Activated T-helper 1 cell treated with anti-CD3 and anti-CD28 coated beads, Interleukin-2, amount 50 U/mL, for 16 hours (primary cell): ENCODE data around the gene GOLGA6L10.
"Not testable (repeated sequence)": the region's sequence is repeated elsewhere in the genome, so short reads cannot be mapped to it uniquely, and the experiment has no call there.

Source experiments
- DNase-seq, 2 donors: peaks; one replicate each; pipeline ENCODE4 v3.0.0-alpha.2; 2020; ENCODE audit warnings: low read depth in 1 of 2, low spot score in 1 of 2

Gene GOLGA6L10

DNA sequence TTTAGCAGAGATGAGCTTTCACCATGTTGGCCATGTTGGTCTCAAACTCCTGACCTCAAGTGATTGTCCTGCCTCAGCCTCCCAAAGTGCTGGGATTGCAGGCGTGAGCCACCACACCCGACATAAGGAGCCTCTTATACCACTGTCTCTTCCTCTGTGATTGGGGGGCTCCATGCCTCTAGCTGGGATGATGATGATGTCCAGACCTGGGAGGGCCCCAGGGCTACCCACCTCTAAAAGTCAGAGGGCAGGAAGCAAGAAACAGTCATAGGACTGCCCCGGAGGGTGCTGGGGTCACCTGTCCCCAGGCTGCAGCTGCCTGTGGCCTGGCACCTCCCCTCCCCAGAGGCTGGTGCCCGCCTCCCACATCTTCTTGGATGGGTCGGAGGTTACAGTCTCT is 5.4 kb downstream of the GOLGA6L10 start:
- not testable (repeated sequence) for DNase-seq

DNA sequence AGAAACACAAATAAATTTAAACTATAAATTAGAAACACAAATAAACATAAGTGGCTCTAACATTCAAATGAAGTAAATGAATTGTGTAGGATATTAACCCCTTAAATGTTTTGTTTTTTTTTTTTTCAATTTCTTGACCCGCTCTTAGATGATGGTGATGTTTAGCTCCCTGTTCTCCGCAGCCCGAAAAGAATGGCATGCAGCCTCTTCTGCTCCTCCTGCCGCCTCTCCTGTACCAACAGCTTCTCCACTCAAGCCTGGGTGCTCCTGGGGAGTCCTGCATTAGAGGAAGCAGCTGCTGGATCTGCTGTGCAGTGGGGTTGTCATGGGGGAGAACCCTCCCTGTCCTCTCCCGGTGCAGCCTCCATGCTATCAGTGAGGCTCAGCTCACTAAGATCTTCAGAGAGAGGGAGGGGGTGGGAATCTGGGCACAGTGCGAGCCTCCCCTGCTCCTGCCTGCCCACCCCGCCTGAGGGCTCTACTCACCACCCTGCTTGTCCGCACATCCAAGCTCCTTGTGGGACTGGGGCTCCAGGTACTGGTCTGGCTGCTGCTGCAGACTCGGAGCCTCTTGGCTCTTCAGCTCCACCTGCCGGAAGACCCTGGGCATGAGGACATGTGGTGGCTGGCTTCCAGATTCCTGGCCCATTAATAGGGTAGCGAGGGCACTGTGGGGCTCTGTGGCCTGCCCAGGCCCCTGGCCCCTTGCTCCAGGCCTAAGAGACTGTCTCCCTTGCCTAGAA is 6.5 kb downstream of the GOLGA6L10 start:
- DNase-seq = not testable (repeated sequence)

DNA sequence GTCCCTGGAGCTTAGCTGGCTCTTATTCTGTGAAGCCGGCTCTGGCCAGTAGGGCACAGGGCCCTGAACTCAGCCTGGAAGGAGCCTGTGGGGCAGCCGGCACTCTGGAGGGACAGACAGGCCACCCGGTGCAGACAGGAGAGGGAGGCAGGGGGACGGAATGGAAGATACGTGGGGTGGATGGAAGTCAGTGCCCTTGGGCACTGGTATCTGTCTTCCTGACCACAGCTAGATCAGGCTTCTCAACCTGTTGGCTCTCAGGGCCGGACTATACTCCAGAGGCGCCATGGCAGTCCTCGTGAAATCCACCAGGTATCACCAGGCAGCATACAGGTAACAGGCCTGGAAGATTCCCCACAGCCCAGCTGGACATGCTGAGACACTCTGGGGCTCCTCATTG is 10.7 kb downstream of the GOLGA6L10 start:
- not testable (repeated sequence) for DNase-seq

DNA sequence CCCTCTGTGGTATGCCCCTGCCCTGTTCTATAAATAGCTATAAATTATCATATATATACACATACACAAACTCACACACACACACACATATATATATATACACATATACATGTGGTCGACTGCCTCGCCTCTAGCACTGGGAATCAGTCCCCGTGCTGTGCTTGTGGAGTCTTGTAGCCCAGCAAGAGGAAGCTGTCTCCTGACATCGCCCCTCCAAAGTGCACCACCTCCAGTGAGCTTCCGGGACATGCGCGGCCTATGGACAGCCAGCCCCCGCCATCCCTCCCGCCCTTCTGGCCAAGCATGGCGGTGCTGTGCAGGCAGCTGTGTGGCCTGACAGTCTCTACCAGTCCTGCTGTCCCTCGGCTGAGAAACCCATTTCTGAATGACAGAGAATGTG is 11.2 kb downstream of the GOLGA6L10 start:
- not testable (repeated sequence) for DNase-seq

DNA sequence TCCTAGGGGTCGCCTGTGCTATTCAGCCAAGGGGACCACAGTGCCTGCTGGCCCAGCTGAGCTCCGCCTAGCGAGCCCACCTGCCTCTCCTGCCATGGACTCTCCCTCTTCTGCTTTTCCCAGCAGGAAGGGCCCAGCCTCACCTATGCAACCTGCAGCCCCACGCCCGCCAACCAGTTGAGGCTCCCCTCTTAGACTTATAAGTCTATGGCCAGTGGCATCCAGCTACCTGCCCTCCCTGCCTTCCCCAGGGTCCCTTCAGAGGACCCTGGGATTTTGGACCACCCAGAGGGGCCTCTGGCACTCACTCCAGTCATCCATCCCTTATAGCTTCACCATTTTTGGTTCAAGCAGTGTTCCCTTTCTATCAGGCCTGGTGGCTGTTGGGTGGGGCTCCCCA is 12.2 kb downstream of the GOLGA6L10 start:
- not testable (repeated sequence) for DNase-seq

DNA sequence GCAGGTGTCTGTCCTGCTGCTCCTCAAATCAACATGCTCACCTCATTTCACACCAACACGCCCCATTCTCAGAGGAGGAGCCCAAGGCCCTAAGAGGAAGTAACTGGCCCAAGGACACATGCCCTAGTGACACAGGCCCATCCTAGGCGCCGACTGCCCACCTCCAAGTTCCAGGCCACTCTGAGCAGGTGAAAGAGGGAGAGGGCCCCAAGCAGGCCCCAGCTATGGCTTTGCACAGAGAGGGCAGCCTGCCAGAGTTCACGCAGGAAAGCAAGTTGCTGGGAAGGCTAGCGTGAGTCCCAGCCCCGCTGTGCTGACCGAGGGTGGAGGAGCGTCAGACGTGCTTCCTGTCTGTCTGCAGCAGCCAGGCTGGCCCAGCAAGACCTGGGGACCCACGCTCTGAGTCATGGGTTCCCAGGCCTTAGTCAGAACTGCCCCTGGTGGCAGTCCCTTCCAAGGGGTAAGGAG is 13.1 kb downstream of the GOLGA6L10 start:
- DNase-seq = not testable (repeated sequence)

DNA sequence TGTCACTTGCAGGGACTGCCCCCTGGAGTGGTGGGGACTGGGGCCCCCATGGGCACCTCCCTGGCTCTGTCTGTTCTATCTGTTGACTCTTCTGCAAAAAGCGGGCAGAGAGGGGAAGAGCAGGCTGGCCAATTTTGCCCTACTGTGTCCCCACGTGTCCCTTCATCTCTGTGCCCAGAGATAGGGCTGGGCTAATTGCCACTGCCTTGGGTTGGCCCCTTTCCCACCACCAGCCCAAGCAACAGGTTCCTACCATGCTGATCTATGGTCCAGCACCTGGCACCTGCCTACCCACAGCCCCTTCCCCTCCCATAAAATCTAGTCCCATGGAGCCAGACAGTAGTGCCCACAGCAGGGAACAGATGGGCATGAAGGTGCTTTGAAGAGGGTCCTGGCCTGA is 14.3 kb downstream of the GOLGA6L10 start:
- DNase-seq = not testable (repeated sequence)

DNA sequence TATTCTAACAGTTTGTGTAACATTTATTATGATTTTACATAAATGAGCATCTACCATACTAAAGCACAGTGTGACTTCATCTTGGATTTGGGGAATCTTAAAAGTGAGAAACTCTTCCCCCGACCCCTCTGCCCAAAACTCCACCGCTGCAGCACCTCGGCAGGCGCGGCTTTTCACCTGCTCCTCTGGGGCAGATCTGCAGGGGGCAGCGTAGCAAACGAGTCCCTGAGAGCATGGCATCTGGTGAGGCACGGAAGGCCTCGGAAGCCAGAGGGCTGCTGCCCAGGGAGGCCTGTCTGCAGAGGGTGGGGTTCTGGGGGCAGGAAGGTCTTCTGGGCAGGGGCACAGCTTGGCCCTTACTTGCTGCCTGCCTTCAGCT is 14.7 kb downstream of the GOLGA6L10 start:
- not testable (repeated sequence) for DNase-seq

DNA sequence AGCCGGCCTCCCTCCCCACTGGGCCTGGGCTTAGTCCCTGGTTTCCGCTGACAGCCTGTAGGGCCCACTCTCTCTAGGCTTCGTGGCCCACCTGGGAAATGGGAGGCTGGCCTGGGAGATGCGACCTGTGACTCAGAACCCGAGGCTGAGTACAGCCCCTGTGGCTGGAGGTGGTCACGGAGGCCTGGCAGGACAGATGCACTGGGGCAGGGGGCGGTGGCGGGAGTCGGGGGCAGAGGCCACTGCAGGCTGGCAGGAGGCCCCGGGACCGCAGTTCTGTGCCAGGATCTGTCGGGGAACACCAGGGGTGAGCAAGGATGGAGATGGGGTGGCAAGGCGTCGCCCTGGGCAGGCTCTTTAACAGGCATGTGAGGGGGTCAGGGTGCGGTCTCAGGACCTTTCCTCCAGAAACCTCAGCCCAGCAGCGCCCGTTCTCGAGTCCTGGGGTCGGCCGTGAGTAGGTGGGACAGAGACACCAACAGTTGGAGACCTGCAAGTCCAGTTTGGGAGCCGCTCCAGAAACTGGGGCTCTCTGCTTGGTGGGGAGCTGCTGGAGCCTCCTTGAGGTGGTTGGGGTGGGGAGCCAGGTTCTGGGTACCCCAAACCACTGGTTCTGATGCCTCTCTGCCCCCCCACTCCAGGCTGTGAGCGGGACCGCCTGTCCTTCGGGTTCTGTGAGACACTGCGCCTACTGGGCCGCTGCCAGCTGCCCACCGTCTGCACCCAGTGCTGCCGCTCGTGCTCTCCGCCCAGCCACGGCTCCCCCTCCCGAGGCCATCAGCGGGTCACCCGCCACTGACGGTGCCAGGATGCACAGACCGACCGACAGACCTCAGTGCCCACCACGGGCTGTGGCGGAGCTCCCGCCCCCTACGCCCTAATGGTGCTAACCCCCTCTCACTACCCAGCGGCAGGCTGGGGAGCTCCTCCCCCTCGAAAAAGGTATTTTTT is 15.4 kb downstream of the GOLGA6L10 start:
- DNase-seq = not testable (repeated sequence)

DNA sequence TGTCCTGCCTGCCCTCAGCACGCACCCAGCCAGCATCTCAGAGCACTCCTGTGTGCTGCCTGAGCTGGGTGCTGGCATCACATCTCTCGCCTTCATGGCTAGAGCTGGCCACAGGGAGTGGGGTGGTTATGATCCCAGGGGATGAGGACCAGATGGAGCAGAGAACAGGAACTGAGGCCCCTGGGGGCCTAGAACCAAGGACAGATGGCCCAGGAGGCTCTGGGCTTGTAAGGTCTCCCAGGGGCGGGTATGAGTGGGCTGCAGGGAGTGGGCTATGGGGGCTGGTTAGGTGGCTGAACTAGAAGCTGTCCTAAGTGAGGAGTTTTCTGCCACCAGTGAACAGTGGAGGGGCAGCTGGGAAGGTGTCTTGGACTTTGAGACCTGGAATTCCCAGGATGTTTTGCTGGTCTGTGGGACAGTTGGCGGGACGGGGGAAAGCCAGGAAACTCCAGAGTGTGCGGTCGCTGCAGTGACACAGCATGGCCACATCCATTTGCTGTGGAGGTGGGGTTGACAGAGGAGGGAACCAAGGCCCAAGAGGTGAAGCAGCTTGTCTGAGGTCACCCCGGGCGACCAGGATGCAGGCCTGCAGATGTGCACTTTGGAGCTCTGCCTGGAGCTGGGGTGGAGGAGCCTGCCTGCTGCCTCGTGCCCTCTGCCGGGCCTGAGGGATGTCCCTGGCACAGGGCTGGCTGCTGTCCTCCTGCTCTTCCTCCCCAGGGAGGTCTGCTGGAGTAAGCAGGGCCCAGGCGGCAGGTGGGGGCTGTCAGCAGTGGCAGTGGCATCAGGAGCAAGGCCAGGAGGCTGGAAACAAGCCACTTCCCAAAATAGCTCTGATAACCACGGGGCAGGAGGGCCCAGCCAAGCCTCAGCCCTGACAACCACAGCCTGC is 16.3 kb downstream of the GOLGA6L10 start:
- DNase-seq = not testable (repeated sequence)

DNA sequence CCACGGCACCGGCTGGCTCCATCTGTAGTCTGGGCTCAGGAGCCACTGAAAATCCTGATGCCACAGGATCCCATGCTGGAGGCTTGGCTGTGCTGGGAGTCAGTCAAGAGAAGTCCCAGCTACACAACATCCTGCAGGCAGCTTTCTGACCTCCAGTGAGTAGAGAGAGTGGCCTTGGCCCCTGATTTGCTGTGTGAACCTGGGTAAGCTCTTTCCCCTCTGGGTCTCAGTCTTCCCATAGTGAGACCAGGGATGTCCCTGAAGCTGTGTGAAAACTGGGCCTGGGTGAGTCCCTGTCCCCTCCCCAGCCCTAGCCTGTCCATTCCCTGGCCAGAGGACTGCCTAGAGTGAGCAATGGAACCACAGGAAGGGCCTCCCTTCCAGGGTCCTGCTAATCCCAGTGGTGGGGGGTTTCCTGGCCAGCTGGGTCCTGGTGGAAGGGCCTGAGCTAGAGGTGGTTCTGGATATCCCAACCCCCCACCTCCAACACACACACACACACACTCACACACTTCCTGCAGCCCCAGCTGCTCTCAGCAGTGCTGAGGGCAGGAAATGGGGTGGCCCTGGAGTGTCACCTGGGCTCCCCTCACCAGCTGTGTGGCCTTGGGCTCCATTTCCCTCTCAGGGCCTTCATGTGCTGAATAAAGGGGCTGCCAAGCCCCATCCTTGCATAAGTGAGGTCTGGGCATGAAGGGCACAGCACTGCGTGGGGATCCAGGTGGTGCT is 17.5 kb downstream of the GOLGA6L10 start:
- not testable (repeated sequence) for DNase-seq

DNA sequence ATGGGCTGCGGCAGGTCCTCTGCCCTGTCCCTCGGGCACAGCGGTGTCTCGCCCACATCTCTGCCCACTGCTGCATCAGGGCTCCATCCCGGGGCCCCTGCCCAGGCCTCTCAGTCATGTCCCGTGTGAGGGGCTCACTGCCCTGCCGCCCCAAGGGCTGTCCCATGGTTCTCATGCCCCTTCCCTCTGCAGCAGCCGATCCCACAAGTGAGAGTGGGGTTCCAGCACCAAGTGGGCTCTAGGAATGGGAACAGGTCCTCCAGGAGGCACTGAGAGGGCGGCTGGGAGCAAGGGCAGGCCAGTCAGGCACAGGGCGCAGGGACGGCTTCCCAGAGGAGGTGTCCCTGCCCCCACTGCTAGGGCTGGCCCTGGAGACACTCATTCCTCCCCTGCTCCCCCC is 18.4 kb downstream of the GOLGA6L10 start:
- DNase-seq = not testable (repeated sequence)

DNA sequence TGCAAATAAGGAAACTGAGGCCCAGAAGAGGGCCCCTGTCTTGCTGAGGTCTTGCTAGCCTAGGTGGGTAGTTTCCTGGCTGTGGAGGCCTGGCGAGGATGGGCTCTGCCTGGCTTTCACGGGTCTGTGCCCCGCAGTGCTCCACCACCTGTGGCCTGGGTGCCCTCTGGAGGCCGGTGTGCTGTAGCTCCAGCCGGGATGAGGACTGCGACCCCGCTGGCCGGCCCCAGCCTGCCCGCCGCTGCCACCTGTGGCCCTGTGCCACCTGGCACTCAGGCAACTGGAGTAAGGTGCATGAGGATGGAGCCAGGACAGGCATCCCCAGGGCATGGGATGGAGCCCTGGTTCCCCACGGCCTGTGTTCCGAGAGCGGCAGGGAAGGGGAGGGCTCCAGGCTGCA is 20.2 kb downstream of the GOLGA6L10 start:
- DNase-seq = not testable (repeated sequence)

DNA sequence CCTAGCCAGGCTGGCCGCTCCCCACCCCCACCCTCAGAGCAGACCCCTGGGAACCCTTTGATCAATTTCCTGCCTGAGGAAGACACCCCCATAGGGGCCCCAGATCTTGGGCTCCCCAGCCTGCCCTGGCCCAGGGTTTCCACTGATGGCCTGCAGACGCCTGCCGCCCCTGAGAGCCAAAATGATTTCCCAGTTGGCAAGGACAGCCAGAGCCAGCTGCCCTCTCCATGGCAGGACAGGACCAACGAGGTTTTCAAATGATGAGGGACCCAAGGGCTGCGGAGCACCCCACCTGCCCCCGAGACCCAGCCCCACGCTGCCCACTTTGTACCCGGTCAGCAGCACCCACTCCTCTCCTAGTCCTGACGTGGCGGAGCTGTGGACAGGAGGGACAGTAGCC is 21.9 kb downstream of the GOLGA6L10 start:
- DNase-seq = not testable (repeated sequence)

DNA sequence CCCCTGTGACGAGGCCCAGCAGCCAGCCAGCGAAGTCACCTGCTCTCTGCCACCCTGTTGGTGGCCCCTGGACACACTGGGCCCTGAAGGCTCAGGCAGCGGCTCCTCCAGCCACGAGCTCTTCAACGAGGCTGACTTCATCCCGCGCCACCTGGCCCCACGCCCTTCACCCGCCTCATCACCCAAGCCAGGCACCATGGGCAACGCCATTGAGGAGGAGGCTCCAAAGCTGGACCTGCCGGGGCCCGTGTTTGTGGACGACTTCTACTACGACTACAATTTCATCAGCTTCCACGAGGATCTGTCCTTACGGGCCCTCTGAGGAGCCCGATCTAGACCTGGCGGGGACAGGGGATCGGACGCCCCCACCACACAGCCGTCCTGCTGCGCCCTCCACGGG is 22.4 kb downstream of the GOLGA6L10 start:
- not testable (repeated sequence) for DNase-seq

DNA sequence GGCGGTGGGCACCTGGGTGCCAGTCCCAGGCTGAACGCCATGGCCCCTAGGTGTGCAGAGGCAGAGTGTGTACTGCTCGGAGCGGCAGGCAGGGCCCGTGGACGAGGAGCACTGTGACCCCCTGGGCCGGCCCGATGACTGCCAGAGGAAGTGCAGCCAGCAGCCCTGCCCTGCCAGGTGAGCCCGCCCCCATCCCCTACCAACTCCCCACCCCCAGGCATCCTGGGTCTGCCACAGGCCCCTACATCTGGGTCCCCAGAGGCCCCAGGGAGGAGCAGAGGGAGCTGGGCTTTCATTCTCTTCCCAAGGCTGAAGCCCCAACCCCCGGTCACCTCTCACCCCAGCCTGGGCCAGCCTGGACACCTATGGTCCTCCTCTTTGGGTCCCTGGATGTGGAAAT is 23.6 kb downstream of the GOLGA6L10 start:
- DNase-seq = not testable (repeated sequence)

DNA sequence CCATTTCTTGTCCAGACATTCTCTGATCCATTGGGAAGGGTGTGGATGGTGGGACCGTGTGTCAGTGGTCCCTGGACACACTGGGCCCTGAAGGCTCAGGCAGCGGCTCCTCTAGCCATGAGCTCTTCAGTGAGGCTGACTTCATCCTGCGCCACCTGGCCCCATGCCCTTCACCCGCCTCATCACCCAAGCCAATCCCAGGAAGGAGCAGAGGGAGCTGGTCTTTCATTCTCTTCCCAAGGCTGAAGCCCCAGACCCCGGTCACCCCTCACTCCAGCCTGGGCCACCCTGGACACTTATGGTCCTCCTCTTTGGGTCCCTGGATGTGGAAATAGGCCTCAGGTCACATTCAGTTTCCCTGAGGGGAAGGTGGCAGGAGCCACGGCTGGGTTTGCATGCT is 24.4 kb downstream of the GOLGA6L10 start:
- DNase-seq = not testable (repeated sequence)

DNA sequence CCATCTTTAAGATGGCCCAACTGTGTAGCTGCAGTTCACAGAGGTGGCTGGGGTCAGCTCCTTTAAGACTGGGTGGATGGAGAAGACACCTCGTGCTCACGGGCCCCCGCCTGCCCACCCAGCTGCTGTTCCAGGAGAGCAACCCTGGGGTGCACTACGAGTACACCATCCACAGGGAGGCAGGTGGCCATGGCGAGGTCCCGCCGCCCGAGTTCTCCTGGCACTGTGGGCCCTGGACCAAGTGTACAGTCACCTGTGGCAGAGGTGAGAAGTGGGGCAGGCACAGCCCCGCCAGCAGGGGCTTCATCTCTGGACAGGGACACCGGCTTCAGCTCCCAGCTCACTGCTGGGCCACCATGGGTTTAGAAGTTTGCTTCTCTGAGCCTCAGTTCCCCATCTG is 26.8 kb downstream of the GOLGA6L10 start:
- DNase-seq = not testable (repeated sequence)

DNA sequence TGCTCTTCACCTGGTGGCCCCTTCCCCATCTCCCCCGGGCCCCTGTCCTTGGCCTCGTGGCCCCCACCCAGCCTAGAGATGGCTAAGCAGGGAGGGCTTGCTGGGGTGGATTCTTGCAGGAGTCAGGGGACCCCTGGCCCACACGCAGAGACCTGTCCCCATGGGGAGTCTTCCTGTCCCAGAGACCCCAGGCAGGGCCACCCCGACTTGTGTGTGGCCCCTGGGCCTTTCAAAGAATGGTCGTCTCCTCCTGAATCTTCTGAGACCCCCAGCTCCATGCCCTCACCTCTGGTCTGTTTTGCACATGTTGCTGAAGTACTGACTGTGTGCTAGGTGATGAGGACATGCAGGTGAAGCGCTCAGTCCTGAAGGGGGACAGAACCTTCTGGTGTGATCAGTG is 28.4 kb downstream of the GOLGA6L10 start:
- DNase-seq = not testable (repeated sequence)
